ENCODE data around the gene TBPL2. TPM values are rescaled to one million over a fixed set of nuclear protein-coding genes. Genes with fewer than 3 reads are reported as not detected.

Gene TBPL2
- total RNA-seq, 1 experiment from 2014 or later, result not detected

DNA sequence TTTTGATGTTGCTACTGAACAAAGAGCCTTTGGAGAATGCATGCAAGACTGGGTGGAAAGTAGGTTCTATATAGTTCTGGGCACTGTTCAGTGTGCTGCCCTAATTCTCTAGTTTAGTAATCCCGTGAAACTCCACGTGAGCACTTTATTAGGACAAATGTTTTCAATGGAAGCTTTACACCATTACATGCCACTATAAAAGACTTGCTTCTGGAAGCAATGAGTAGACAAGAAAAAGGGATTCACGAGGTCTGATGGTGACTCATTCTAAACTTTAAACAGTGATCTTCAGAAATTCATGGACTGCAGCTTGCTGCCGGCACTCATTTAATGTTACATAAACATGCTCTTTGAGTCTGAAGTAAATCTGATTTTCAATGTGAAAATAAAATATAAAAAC, 51.1 kb downstream of the TBPL2 start:
- no peaks in the 10 kb centered on the region for H3K27me3 ChIP-seq (replicated peaks; ENCODE audit: insufficient read depth, low read depth, low read length, poor library complexity)

DNA sequence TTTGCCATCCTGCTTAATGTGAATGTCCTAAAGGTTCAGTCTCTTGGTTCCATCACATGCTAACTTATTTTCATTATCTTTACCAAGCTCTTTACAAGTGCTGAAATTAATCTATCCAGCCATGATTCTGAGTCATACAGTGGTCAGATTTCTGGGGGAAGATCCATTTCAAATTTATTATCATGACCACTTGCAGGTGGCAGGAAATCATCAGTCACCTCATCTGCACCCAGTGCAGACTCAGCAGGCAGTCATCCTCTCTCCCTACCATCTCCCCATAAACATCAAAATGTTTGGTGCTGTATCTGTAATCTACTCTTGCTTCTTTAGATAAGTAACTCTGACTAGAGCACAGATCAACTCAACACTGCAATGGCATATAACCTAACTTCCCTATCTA, 52.3 kb downstream of the TBPL2 start:
- peaks cover 2% of the 10 kb centered on the region for H3K36me3 ChIP-seq (ENCODE audit: insufficient read depth, low read length, poor library complexity, severe bottlenecking)
- TF ChIP-seq EZH2 (IDR thresholded peaks at IDR 0.05; ENCODE audit: borderline replicate concordance, low read depth, low read length, poor library complexity, severe bottlenecking), result no peak
- TF ChIP-seq, protein P1, sequence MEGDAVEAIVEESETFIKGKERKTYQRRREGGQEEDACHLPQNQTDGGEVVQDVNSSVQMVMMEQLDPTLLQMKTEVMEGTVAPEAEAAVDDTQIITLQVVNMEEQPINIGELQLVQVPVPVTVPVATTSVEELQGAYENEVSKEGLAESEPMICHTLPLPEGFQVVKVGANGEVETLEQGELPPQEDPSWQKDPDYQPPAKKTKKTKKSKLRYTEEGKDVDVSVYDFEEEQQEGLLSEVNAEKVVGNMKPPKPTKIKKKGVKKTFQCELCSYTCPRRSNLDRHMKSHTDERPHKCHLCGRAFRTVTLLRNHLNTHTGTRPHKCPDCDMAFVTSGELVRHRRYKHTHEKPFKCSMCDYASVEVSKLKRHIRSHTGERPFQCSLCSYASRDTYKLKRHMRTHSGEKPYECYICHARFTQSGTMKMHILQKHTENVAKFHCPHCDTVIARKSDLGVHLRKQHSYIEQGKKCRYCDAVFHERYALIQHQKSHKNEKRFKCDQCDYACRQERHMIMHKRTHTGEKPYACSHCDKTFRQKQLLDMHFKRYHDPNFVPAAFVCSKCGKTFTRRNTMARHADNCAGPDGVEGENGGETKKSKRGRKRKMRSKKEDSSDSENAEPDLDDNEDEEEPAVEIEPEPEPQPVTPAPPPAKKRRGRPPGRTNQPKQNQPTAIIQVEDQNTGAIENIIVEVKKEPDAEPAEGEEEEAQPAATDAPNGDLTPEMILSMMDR (conservative IDR thresholded peaks at IDR 0.05; ENCODE audit: low read depth, low read length), result no peak
- intact Hi-C loops (cut with micrococcal nuclease; ENCODE audit: unreplicated experiment), result no loop called here
- no peak overlapping the region for H3K4me3 ChIP-seq (ENCODE audit: low read depth, low read length, poor library complexity, severe bottlenecking)
- H3K27ac ChIP-seq (ENCODE audit: low read depth, low read length, poor library complexity, severe bottlenecking), result no peak overlapping the region
- no peak for DNase-seq (ENCODE audit: low spot score)
- CTCF ChIA-PET, result no interaction called here
- no TSS peak for BruUV-seq (replicated peaks)
- no peaks in the 10 kb centered on the region for H3K9me3 ChIP-seq (ENCODE audit: low read depth, low read length, poor library complexity, severe bottlenecking)
- POLR2A ChIA-PET (ENCODE audit: low non-redundant PET), result no interaction called here
- no peaks in the 10 kb centered on the region for H3K4me1 ChIP-seq (ENCODE audit: insufficient read depth, low read length, poor library complexity, severe bottlenecking)
- H3K27me3 ChIP-seq (replicated peaks; ENCODE audit: insufficient read depth, low read depth, low read length, poor library complexity), result no peaks in the 10 kb centered on the region

More for the DNA sequence above, 51.1 kb downstream of the TBPL2 start:
- ChIA-PET POLR2A (ENCODE audit: low non-redundant PET) (no interaction called here), CTCF (no interaction called here)
- BruUV-seq (replicated peaks), result no TSS peak
- H3K4me1 ChIP-seq (ENCODE audit: insufficient read depth, low read length, poor library complexity, severe bottlenecking), result no peaks in the 10 kb centered on the region
- H3K36me3 ChIP-seq (ENCODE audit: insufficient read depth, low read length, poor library complexity, severe bottlenecking), result no peaks in the 10 kb centered on the region
- DNase-seq (ENCODE audit: low spot score), result no peak
- intact Hi-C loops (cut with micrococcal nuclease; ENCODE audit: unreplicated experiment), result no loop called here
- TF ChIP-seq, protein P1 (conservative IDR thresholded peaks at IDR 0.05; ENCODE audit: low read depth, low read length), result no peak
- TF ChIP-seq EZH2 (IDR thresholded peaks at IDR 0.05; ENCODE audit: borderline replicate concordance, low read depth, low read length, poor library complexity, severe bottlenecking), result no peak
- H3K27ac ChIP-seq (ENCODE audit: low read depth, low read length, poor library complexity, severe bottlenecking), result no peak overlapping the region
- H3K9me3 ChIP-seq (ENCODE audit: low read depth, low read length, poor library complexity, severe bottlenecking), result no peaks in the 10 kb centered on the region
- no peak overlapping the region for H3K4me3 ChIP-seq (ENCODE audit: low read depth, low read length, poor library complexity, severe bottlenecking)

DNA sequence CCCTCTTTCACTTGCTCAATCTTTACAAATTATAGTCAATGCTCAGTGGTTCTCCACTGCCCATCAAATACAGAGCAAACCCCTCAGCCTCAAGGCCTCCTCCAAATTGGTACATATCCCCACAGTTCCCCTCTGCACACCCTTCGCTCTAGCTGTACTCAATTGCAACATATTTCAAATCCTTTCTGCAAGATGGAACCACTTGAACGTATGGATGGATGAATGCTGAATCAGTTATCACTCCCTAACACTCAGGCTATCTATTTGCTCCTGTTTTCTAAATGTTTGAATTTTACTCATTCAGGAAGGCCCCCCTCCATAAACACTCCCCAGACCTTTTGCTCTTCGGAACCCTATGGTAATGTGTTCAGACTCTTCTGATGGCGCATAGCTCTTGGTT, 53.3 kb downstream of the TBPL2 start:
- TF ChIP-seq EZH2 (IDR thresholded peaks at IDR 0.05; ENCODE audit: borderline replicate concordance, low read depth, low read length, poor library complexity, severe bottlenecking), result no peak
- TF ChIP-seq, protein P1 (conservative IDR thresholded peaks at IDR 0.05; ENCODE audit: low read depth, low read length), result no peak
- H3K27me3 ChIP-seq (replicated peaks; ENCODE audit: insufficient read depth, low read depth, low read length, poor library complexity), result no peaks in the 10 kb centered on the region
- no peaks in the 10 kb centered on the region for H3K9me3 ChIP-seq (ENCODE audit: low read depth, low read length, poor library complexity, severe bottlenecking)
- no peak overlapping the region for H3K4me3 ChIP-seq (ENCODE audit: low read depth, low read length, poor library complexity, severe bottlenecking)
- H3K4me1 ChIP-seq (ENCODE audit: insufficient read depth, low read length, poor library complexity, severe bottlenecking), result no peaks in the 10 kb centered on the region
- POLR2A ChIA-PET (ENCODE audit: low non-redundant PET), result no interaction called here
- no peak for DNase-seq (ENCODE audit: low spot score)
- peaks cover 2% of the 10 kb centered on the region for H3K36me3 ChIP-seq (ENCODE audit: insufficient read depth, low read length, poor library complexity, severe bottlenecking)
- intact Hi-C loops (cut with micrococcal nuclease; ENCODE audit: unreplicated experiment), result no loop called here
- H3K27ac ChIP-seq (ENCODE audit: low read depth, low read length, poor library complexity, severe bottlenecking), result no peak overlapping the region
- CTCF ChIA-PET, result no interaction called here
- no TSS peak for BruUV-seq (replicated peaks)

Measured in A673 (cell line).